ENCODE data around the gene USP1. TPM values are rescaled to one million over a fixed set of nuclear protein-coding genes. Genes with fewer than 3 reads are reported as not detected.

The USP1 gene
- total and polyA plus RNA-seq, 2 of the 4 experiments (the other 2 are of a cell fraction), result 7.5 to 9.7 TPM

GRCh38 chr1:62423580-62424242 lies 13.1 kb upstream of the USP1 start:
- H3K4ac ChIP-seq (ENCODE audit: low read depth, low read length), result no peak overlapping the region
- ATAC-seq (ENCODE audit: low read depth) (no peak), DNase-seq (no peak)
- H4K91ac ChIP-seq (ENCODE audit: insufficient read depth, low read depth, low read length), result no peak overlapping the region
- ChIA-PET CTCF (no interaction called here), POLR2A (ENCODE audit: unreplicated experiment) (no interaction called here)
- no peak overlapping the region for H2BK5ac ChIP-seq (ENCODE audit: low read depth, low read length, poor library complexity, severe bottlenecking)
- no peak overlapping the region for H4K5ac ChIP-seq (ENCODE audit: low read depth, low read length)
- 100% methylated on average over 2 of the region's 14 CpGs; no CpG with 5 or more reads in 1 of the 2 experiments for WGBS, 2 experiments (ENCODE audit: extremely low coverage in 2 of 2, insufficient read length in 1 of 2)
- H3K27me3 ChIP-seq (ENCODE audit: control insufficient read depth, insufficient read depth, low read length), result no peaks in the 10 kb centered on the region
- no peaks in the 10 kb centered on the region for H3K79me1 ChIP-seq (ENCODE audit: low read depth in 1 of 2, low read length in 2 of 2)
- no peak overlapping the region for H2BK20ac ChIP-seq (ENCODE audit: low read depth, low read length)
- no peak overlapping the region for H3K4me3 ChIP-seq (ENCODE audit: insufficient read depth, low read depth, low read length)
- intact Hi-C loops (cut with micrococcal nuclease) (no loop called here), in situ Hi-C loops (cut with MboI; ENCODE audit: low sequenced_read_pairs) (no loop called here), dilution Hi-C loops (cut with HindIII; ENCODE audit: low sequenced_read_pairs, unreplicated experiment) (no loop called here)
- no peak overlapping the region for H3K56ac ChIP-seq (ENCODE audit: extremely low read depth, insufficient read depth, low read length)
- H2AK5ac ChIP-seq (ENCODE audit: low read depth, low read length), result no peak overlapping the region
- no peak overlapping the region for H4K8ac ChIP-seq (ENCODE audit: low read depth in 2 of 2, low read length in 2 of 2)
- H3K4me1 ChIP-seq (ENCODE audit: control insufficient read depth, insufficient read depth, low read length), result no peaks in the 10 kb centered on the region
- no peaks in the 10 kb centered on the region for H3K9me3 ChIP-seq (ENCODE audit: control insufficient read depth, insufficient read depth, low read length)
- no peak for TF ChIP-seq MAFK (IDR thresholded peaks at IDR 0.05; ENCODE audit: low read depth, low read length)
- peak; percentile 63 for TF ChIP-seq CEBPB (IDR thresholded peaks at IDR 0.05; ENCODE audit: low read depth, low read length)
- no peak for TF ChIP-seq FOS (IDR thresholded peaks at IDR 0.05; ENCODE audit: low read depth, low read length)
- no peak for TF ChIP-seq MXI1 (IDR thresholded peaks at IDR 0.05; ENCODE audit: borderline replicate concordance, low read depth, low read length)
- TF ChIP-seq NFE2L2 (IDR thresholded peaks at IDR 0.05; ENCODE audit: low read depth, low read length), result no peak
- no peak overlapping the region for H3K4me2 ChIP-seq (ENCODE audit: low read depth, low read length)
- H3K9ac ChIP-seq (ENCODE audit: low read depth, low read length), result no peak overlapping the region
- no peak overlapping the region for H3K23ac ChIP-seq (ENCODE audit: low read depth, low read length)
- no peak overlapping the region for H3K18ac ChIP-seq (ENCODE audit: low read depth, low read length)
- H3K14ac ChIP-seq (replicated peaks; ENCODE audit: low read depth, low read length), result no peak overlapping the region
- BruUV-seq (replicated peaks), result no TSS peak
- H2BK120ac ChIP-seq (ENCODE audit: low read depth, low read length), result no peak overlapping the region
- no peak overlapping the region for H2AFZ ChIP-seq (replicated peaks; ENCODE audit: low read length, poor library complexity)
- no peaks in the 10 kb centered on the region for H3K9me1 ChIP-seq (ENCODE audit: insufficient read depth, low read length)
- H2AK9ac ChIP-seq (replicated peaks; ENCODE audit: low read depth, low read length, poor library complexity), result no peak overlapping the region
- no peak overlapping the region for H2BK15ac ChIP-seq (ENCODE audit: low read depth, low read length)
- H4K20me1 ChIP-seq (ENCODE audit: insufficient read depth, low read length), result no peaks in the 10 kb centered on the region
- H3K36me3 ChIP-seq (ENCODE audit: control insufficient read depth, insufficient read depth, low read length), result no peaks in the 10 kb centered on the region
- no peak overlapping the region for H3K27ac ChIP-seq (ENCODE audit: insufficient read depth, low read length)

All from IMR-90 (cell line).